Dedifferentiated amniotic fluid mesenchymal stem cell (primary cell): ENCODE results near the gene FAM174B.
"Not testable (repeated sequence)": the region's sequence is repeated elsewhere in the genome, so short reads cannot be mapped to it uniquely, and the experiment has no call there.

Source experiments
- DNase-seq: peaks from one replicate; pipeline ENCODE4 v3.0.0-alpha.2; 2016; ENCODE audit errors: extremely low spot score

FAM174B gene

GRCh38 chr15:92617549-92618520, 37.7 kb downstream of the FAM174B start:
- DNase-seq, result no peak

GRCh38 chr15:92616621-92617548, 38.7 kb downstream of the FAM174B start:
- DNase-seq, result no peak

- no peak for DNase-seq
Observed at GRCh38 chr15:92614791-92615785, 40.5 kb downstream of the FAM174B start.

- no peak for DNase-seq
Observed at GRCh38 chr15:92614301-92614700, 41.3 kb downstream of the FAM174B start.

GRCh38 chr15:92613841-92614240, 41.7 kb downstream of the FAM174B start:
- DNase-seq, result no peak

- no peak for DNase-seq
Observed at GRCh38 chr15:92612891-92613290, 42.7 kb downstream of the FAM174B start.

- DNase-seq, result no peak
Observed at GRCh38 chr15:92611995-92612745, 43.4 kb downstream of the FAM174B start.

GRCh38 chr15:92611150-92611549, 44.4 kb downstream of the FAM174B start:
- DNase-seq, result no peak

GRCh38 chr15:92610101-92610520, 45.5 kb downstream of the FAM174B start:
- DNase-seq, result no peak

GRCh38 chr15:92608866-92609700, 46.5 kb downstream of the FAM174B start:
- no peak for DNase-seq

GRCh38 chr15:92606836-92607150, 48.8 kb downstream of the FAM174B start:
- DNase-seq, result not testable (repeated sequence)

- DNase-seq, result no peak
Observed at GRCh38 chr15:92606126-92606835, 49.3 kb downstream of the FAM174B start.

GRCh38 chr15:92605225-92605944, 50.2 kb downstream of the FAM174B start:
- DNase-seq, result no peak

- DNase-seq, result no peak
Observed at GRCh38 chr15:92603743-92604470, 51.7 kb downstream of the FAM174B start.

- no peak for DNase-seq
Observed at GRCh38 chr15:92603278-92603677, 52.3 kb downstream of the FAM174B start.

- no peak for DNase-seq
Observed at GRCh38 chr15:92602267-92602593, 53.3 kb downstream of the FAM174B start.

- no peak for DNase-seq
Observed at GRCh38 chr15:92601592-92602266, 53.8 kb downstream of the FAM174B start.
